Spleen (tissue), 7 donors: Measurements from ENCODE around the gene RIC8B.

ENCODE experiments used
- POLR2A ChIP-seq, 3 donors: fragments of 450-650 bp; IDR thresholded peaks; one replicate each; pipeline ENCODE4 v1.5.1; 2017; ENCODE audit warnings: antibody characterized with exemption in 3 of 3, mild to moderate bottlenecking in 1 of 3
- POLR2AphosphoS5 ChIP-seq, 3 donors: sonication (generic); formaldehyde crosslinking; IDR thresholded peaks; one replicate each; pipeline ENCODE4 v1.5.1; 2017; ENCODE audit warnings: antibody characterized with exemption in 3 of 3
- TF ChIP-seq, protein P1 (sequence below), 11 experiments: fragments of 200-600 bp in 7 of 11; fragments of 450-650 bp in 4 of 11; sonication (generic) in 4 of 11; IDR thresholded peaks in 8 of 11; conservative IDR thresholded peaks in 3 of 11; 1 replicate in 7 of 11; 2 replicates in 4 of 11; pipeline versions ENCODE4 v1.4.0 to v1.8.0; 2016 to 2021; ENCODE audit warnings: antibody characterized with exemption in 11 of 11, inconsistent platforms in 4 of 11, mild to moderate bottlenecking in 1 of 11
- donor health status: DM: no; HTN: no; CAD: no; lungs with moderate emphysema.
- donor health status: DM: no; HTN: no; CAD: no.
- donor health status: DM: no; HTN: no; CAD: no.

DNA sequence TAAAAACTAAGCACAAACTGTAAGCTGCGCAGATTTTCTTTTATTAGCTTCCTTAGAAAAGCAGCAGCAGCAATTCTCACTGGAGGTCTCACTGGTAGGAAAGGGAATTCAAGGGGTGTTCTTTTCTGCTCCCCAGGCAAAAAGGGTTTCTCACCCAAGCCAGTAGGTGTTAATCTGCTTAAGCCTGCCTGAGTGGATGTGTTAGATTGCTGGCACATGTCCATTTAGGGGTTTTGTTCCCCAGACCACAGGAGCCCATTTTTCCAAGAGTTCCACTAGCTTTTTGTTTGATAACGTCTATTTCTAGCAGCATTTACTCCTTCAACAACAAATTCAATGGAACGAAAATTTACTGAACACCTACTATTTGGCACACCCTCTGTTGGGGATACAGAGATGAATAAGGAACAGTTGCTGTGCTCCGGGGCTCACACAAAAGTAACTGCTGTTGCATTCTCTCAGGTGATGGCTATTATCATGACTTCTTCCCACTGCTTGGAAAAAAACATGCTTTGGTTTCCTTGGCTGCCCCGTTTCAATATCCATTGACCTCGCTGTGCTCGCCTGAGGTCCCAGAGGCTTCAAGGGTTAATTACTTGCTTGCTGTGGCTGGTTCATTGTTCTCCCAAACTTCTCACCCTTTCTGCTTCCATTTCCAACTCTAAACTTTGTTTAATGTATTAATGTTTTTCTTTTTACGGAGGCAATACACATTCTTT lies 31.1 kb upstream of the RIC8B start:
- TF ChIP-seq, protein P1, sequence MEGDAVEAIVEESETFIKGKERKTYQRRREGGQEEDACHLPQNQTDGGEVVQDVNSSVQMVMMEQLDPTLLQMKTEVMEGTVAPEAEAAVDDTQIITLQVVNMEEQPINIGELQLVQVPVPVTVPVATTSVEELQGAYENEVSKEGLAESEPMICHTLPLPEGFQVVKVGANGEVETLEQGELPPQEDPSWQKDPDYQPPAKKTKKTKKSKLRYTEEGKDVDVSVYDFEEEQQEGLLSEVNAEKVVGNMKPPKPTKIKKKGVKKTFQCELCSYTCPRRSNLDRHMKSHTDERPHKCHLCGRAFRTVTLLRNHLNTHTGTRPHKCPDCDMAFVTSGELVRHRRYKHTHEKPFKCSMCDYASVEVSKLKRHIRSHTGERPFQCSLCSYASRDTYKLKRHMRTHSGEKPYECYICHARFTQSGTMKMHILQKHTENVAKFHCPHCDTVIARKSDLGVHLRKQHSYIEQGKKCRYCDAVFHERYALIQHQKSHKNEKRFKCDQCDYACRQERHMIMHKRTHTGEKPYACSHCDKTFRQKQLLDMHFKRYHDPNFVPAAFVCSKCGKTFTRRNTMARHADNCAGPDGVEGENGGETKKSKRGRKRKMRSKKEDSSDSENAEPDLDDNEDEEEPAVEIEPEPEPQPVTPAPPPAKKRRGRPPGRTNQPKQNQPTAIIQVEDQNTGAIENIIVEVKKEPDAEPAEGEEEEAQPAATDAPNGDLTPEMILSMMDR (IDR thresholded peaks at IDR 0.05 in 8 of 11, conservative IDR thresholded peaks at IDR 0.05 in 3 of 11): no peak
- TF ChIP-seq POLR2A (IDR thresholded peaks at IDR 0.05): no peak
- no peak for TF ChIP-seq POLR2AphosphoS5 (IDR thresholded peaks at IDR 0.05)
